Kidney glomerular epithelial cell (primary cell): ENCODE data around the gene SH3RF1.
"Not testable (repeated sequence)": the region's sequence is repeated elsewhere in the genome, so short reads cannot be mapped to it uniquely, and the experiment has no call there.

Experiments used
- DNase-seq: peaks from one replicate; lab custom pipeline; 2025; lab: John Stamatoyannopoulos, UW

Gene SH3RF1

GRCh38 chr4:169225812-169226211 is 44.9 kb downstream of the SH3RF1 start:
- DNase-seq = no peak

DNA sequence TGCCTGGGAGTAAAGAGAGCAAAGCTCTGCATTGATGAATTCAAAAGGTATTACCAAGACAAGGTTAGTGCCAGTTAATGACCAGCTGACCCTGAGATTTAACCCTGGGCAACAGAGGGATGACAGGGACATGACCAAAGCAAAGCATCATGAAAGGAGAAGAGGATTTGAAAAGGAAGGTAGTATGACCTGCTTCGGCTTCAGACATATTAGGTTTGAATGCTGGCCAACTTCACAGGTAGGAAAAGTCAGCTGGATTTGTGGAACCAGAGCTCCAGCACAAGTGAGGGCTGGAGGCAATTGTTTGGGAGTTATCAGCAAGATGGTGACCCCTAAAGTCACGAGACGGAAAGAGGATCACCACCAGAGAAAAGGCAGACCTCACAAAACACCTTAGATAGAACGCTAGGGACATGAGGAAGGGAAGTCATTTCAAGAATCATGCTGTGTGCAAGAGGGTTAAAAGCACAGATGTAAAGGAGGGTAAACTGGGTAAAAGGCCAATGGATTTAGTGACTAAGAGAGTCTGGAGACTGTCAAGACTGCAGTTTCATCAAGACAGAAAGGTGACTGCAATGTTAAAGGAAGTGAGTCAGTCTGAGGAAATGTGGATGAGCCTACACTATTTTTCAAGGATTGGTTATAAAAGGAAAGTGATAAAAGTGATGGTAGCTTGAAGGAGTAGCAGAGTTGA is 45.6 kb downstream of the SH3RF1 start:
- peak; percentile 96 for DNase-seq

- DNase-seq = no peak
Observed at GRCh38 chr4:169222761-169223160, 48.0 kb downstream of the SH3RF1 start.

DNA sequence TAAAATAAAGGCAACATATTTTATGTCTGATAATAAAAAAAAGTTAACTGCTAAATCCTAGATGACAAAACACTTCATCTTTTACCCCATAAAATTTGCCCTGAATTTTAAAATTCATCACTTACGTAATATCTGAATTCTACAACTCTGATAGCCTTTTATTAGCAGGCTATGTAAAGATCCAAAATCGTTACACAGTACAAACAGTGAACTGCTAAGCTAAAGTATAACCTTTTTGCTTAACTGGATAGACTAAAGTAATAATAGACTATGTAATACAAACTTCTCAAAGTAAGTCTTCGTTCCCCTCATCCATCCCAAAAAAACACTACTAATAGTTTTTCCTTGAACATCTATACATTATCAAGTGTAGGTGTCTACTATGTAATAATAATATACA is 49.1 kb downstream of the SH3RF1 start:
- DNase-seq = no peak

DNA sequence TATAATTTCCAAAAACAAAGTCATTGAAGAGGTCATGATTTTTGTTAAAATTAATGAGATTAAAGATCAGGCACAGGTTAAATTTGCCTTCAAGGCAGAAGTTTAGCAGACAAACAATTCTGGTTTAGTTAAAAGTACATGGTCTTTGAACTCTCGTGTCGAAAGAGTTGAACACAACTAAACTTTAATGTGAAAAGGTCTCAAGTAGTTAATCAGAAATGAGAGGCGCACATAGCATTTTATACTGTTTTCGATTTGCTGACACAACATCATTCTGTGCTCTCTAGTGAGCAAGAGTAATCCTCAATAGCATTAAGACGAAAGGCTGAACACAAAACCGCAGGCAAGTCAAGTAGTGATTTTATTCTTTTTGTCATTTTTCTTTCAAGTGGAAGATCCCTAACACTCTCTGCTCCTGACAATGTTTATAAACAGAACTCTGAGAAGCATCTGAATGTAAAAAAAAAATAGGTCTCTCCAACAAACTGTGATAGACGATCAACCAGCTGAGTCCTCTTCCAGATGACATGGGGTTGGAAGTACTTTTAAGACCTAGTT is 49.8 kb downstream of the SH3RF1 start:
- no peak for DNase-seq

DNA sequence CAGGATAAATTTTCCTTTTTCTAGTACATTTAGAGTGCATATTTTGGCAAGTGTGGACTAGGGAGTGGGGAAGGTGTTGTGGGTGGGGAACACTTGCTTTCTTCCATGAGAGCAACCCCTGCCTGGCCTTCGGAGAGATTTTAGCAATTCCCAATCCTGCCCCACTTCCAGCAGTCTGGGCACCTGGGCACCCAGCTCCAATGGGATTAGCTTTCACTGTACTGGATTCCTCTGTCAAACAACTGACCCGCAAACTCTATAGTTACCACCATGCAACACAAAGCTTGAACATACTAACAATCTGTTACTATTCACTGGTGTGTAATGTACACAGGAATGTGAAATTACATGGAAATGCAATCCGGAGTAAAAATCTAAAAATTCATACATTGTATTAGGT is 50.3 kb downstream of the SH3RF1 start:
- no peak for DNase-seq

DNA sequence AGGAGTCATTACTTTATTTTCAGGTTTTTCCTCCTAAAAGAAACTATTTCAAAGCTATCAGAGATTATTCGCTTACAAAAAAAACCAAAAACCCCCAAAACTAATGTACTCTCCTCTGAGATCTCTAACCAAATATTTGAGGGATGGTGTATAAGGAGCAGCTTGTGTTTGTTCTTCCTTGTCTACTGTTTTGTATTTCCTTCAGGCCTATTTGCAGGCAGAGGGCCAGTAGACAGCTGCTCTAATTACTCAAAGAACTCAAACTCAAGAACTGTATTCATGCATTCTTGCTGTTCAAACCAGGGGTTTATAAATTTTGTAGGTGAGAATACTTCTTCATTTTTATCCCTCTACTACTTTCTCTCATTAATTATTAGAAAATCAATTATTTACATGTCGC is 51.3 kb downstream of the SH3RF1 start:
- DNase-seq = no peak

GRCh38 chr4:169215656-169216055 is 55.1 kb downstream of the SH3RF1 start:
- no peak for DNase-seq

DNA sequence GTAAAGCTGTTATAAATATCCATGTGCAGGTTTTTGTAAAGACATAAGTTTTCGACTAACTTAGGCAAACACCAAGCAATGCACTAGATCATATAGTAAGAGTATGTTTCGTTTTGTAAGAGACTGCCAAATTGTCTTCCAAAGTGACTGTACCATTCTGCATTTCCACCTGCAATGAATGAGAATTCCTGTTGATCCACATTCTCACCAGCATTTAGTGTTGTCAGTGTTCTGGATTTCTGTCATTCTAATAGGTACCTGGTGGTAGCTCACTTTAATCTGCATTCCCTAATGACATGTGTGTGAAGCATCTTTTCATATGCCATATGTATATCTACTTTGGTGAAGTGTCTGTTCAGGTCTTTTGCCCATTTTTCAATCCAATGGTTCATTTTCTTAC is 57.8 kb downstream of the SH3RF1 start:
- DNase-seq = no peak

DNA sequence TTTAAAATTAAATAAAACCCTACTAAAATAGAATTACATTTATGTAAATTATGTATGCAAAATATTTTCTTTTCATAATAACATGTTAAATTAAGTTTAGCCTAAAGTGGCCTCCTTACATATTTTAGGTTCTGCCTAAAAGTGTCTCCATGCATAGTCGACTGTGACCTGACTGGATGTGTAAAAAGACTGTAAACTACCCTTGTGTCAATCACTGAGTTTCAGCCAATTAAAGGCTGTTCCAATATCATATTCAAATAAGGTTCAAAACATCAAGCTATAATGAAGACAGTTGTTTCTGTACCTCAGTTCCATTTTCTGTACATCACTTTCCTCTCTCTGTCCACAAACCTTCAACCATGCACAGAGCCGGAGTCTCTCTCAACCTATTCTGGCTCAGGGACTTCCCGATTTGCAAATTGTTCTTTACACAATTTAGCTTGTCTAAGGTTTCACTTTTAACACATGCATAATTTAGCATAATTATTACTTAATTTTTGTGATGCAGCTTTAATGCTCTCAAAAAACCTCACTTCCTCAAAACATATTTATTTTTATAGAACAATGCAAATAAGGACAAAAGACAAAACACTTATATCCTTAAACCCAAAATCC is 60.1 kb downstream of the SH3RF1 start:
- no peak for DNase-seq

- no peak for DNase-seq
Observed at GRCh38 chr4:169209388-169209883, 61.3 kb downstream of the SH3RF1 start.

- no peak for DNase-seq
Observed at GRCh38 chr4:169208516-169208915, 62.2 kb downstream of the SH3RF1 start.

- DNase-seq = no peak
Observed at GRCh38 chr4:169208090-169208455, 62.7 kb downstream of the SH3RF1 start.

DNA sequence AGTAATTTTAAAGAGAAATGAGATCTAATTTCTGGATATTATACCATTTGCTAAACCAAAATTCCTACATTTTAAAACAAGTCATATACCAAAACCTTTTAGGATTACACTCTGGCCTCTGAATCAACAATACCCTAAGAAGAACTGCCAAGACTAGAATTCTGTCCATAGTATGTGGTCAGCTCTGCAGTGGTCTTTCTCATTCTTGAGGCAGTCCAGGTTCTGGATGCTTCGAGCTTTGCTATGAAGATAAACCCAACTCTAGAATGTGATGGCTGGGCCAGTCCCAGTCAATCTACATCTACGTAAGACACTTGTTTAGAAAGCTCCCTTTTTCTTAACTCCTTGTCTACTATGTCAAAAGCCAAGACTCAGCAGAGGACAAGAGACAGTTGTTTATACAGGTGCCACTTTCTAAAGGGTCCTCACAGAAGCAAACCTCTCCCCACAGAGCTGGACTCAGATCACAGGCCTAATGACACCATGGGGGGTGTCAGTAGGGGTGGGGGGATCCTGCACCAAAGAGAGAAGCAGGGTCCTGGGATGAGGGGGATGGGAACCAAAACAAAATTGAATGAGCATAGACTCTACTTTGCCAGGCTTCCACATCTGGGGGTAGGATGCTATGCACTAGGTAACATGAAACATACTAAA is 63.2 kb downstream of the SH3RF1 start:
- no peak for DNase-seq

DNA sequence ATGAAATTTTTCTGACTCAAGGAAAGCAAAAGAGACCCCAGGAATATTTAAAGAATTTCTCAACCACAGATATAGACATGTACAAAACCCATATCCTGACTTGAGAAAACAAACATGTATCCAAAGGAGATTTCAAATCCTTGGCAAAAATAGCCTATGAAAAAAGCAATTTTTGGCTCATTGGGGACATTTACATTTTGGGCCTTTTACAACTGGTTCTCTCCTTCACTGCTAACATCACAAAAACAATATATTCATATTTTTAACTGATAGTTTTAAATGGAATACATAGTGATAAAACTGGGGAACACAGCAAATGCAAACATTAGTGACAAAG is 65.0 kb downstream of the SH3RF1 start:
- no peak for DNase-seq

DNA sequence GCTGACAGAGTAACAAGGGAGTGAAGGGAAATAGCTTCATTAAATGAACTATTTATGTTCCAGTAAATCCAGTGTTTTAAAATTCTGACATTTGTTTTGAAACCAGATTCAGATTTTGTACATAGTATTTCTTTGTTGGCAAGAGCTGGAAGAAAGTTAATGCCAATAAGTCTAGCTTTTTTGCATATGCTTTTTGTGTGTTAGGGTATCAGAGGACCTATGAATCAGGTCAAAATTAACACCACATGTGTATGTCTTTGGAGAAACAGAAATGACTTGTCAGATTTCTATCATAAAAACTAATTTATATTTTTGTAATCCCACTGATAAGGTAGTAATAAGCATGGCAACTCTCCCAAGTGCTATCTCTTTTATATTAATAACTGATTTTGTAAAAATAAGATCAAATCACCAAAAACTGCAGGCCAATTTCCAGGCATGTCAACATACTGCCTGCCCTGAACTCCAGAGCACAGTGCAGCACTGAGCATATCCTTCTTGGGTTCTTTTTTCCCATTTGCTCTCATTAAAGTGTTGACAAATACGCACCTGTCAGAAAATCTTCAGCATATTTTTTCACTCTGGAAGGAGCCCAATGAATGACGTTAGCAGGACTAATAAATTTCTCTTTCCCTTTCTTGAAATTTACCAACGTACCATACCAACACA is 65.5 kb downstream of the SH3RF1 start:
- no peak for DNase-seq

- no peak for DNase-seq
Observed at GRCh38 chr4:169203891-169204290, 66.9 kb downstream of the SH3RF1 start.

DNA sequence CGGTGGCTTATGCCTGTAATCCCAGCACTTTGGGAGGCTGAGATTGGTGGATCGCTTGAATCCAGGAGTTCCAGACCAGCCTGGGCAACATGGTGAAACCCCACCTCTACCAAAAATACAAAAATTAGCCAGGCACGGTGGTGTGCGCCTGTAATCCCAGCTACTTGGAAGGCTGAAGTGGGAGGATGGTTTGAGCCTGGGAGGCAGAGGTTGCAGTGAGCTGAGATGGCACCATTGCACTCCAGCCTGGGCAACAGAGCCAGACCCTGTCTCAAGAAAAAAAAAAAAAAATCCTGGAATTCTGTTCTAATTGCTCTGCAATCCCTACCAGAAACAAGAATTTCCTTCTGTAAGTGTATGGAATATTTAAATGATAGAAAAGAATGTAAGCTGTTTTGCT is 67.5 kb downstream of the SH3RF1 start:
- DNase-seq = not testable (repeated sequence)

- DNase-seq = no peak
Observed at GRCh38 chr4:169202878-169203277, 67.9 kb downstream of the SH3RF1 start.

DNA sequence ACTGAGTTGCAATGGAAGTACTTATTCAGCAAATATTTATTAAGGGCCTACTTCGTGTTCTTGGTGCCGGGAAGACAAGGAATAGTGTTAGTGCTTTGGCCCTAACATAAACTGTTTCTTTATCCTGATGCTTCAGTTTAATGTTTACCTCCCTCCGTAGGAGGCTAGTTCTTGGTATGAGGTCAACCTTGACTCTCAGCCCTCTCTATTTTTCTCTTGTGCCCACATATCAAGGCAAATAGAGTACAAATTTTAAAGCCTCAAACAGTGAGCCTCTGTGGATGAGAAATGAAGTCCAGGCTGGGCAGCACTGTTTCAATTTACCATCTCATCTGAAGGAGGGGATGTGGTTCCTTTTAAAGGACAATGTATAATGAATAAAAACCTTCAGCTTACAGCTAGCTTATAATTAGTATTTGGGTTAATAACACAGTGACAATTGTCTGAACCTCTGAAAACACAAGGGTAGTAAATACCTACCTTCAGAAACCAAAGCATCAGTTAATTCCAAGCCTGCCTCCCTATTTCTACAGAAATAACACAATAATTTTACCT is 68.5 kb downstream of the SH3RF1 start:
- peak; percentile 51 for DNase-seq

DNA sequence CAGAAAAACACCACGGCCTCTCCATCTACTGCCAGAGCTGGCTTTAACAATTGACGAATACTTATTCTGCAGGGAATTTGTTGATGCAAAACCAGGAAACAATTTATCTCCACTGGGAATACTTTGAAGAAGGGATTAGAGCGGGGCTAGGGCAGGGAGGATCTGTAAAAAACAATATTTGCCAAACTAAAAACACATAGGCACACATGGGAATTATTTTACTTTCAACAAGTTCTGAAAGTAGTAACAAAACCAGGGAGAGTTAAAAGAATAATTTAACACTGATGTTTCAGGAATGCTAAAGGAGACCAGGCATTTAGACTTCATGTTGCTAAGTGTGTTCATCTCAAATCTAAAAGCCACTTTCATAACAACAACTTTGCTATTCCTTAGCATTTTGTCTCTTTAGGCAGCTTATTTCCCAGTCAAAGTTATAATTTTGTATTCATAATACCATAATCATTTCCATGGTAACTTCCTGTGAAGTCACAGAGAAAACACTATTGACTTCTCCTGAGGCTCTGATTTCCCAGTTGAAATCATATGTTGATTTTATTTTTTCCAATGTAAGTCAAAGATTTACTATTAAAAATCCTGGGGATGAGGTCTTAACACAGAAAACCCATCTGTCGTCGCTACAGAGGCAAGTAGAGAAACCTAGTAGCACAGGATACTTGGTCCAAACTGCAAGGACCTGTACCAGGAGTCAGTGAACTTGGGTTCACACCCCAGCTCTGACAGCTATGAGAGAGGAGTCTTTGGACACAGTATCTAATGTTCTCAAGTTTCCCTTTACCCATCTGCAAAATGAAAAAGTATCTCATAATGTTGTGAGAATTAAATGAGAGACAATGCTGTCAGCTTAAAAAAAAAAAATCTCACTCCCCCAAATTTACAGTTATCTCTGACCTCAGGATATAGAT is 69.3 kb downstream of the SH3RF1 start:
- DNase-seq = peak; percentile 61
